Trophoblast cell (in vitro differentiated cells and primary cell): ENCODE measurements around the gene HHAT.
"Not testable (repeated sequence)": the region's sequence is repeated elsewhere in the genome, so short reads cannot be mapped to it uniquely, and the experiment has no call there.

ENCODE experiments used
- DNase-seq, 2 donors: peaks; one replicate each; pipeline ENCODE4 v3.0.0-alpha.2; 2016
- H2AFZ ChIP-seq: 2 replicates; pipeline ENCODE4 v1.6.1; 2013; ENCODE audit warnings: low read length, moderate library complexity, mild to moderate bottlenecking; ENCODE audit not compliant: insufficient read depth, poor library complexity
- H2AK5ac ChIP-seq: 2 replicates; pipeline ENCODE4 v1.6.1; 2013; ENCODE audit warnings: mild to moderate bottlenecking, low read length
- H2BK120ac ChIP-seq: 2 replicates; pipeline ENCODE4 v1.6.1; 2013; ENCODE audit warnings: low read length, mild to moderate bottlenecking, moderate library complexity; ENCODE audit not compliant: insufficient read depth, poor library complexity
- H2BK12ac ChIP-seq: 2 replicates; pipeline ENCODE4 v1.6.1; 2013; ENCODE audit warnings: mild to moderate bottlenecking, low read length, moderate library complexity
- H2BK5ac ChIP-seq: 2 replicates; pipeline ENCODE4 v1.6.1; 2013; ENCODE audit warnings: low read length, low read depth, moderate library complexity, mild to moderate bottlenecking; ENCODE audit not compliant: poor library complexity
- H3K14ac ChIP-seq: 2 replicates; pipeline ENCODE4 v1.6.1; 2013; ENCODE audit warnings: mild to moderate bottlenecking, low read length
- H3K18ac ChIP-seq: 2 replicates; pipeline ENCODE4 v1.6.1; 2013; ENCODE audit warnings: mild to moderate bottlenecking, low read length
- H3K23ac ChIP-seq: 2 replicates; pipeline ENCODE4 v1.6.1; 2013; ENCODE audit warnings: low read length
- H3K27ac ChIP-seq: 2 replicates; pipeline ENCODE4 v1.5.1; 2013; ENCODE audit warnings: low read depth, mild to moderate bottlenecking, inconsistent platforms, low read length, moderate library complexity
- H3K27me3 ChIP-seq: 2 replicates; pipeline ENCODE4 v1.6.1; 2013; ENCODE audit warnings: inconsistent platforms, mild to moderate bottlenecking, low read length, moderate library complexity; ENCODE audit not compliant: insufficient read depth
- H3K36me3 ChIP-seq, 2 experiments: 1 replicate in 1 of 2; 2 replicates in 1 of 2; pipeline ENCODE4 v1.6.1; 2013; ENCODE audit warnings: low read length in 2 of 2, mild to moderate bottlenecking in 2 of 2, moderate library complexity in 1 of 2; ENCODE audit not compliant: insufficient read depth in 2 of 2, control insufficient read depth in 1 of 2
- H3K4ac ChIP-seq: 2 replicates; pipeline ENCODE4 v1.6.1; 2013; ENCODE audit warnings: low read depth, mild to moderate bottlenecking, low read length, moderate library complexity
- H3K4me1 ChIP-seq, 2 experiments: 1 replicate in 1 of 2; 2 replicates in 1 of 2; pipeline ENCODE4 v1.6.1; 2013; ENCODE audit warnings: low read length in 2 of 2, mild to moderate bottlenecking in 2 of 2, moderate library complexity in 1 of 2; ENCODE audit not compliant: insufficient read depth in 2 of 2, control insufficient read depth in 1 of 2
- H3K4me2 ChIP-seq: 2 replicates; pipeline ENCODE4 v1.6.1; 2013; ENCODE audit warnings: inconsistent platforms, mild to moderate bottlenecking, low read length, moderate library complexity
- H3K4me3 ChIP-seq: 2 replicates; pipeline ENCODE4 v1.5.1; 2013; ENCODE audit warnings: mild to moderate bottlenecking, low read depth, low read length, inconsistent platforms
- H3K79me1 ChIP-seq: one replicate; pipeline ENCODE4 v1.6.1; 2013; ENCODE audit warnings: low read length
- H3K79me2 ChIP-seq: 2 replicates; pipeline ENCODE4 v1.6.1; 2013; ENCODE audit warnings: low read length, mild to moderate bottlenecking; ENCODE audit not compliant: control insufficient read depth, insufficient read depth, poor library complexity
- H3K9ac ChIP-seq: 2 replicates; pipeline ENCODE4 v1.6.1; 2013; ENCODE audit warnings: mild to moderate bottlenecking, low read length
- H3K9me3 ChIP-seq: 2 replicates; pipeline ENCODE4 v1.6.1; 2013; ENCODE audit warnings: low read depth, mild to moderate bottlenecking, control low read depth, inconsistent platforms, low read length; ENCODE audit not compliant: insufficient read depth
- H4K12ac ChIP-seq: 2 replicates; pipeline ENCODE4 v1.6.1; 2013; ENCODE audit warnings: low read depth, mild to moderate bottlenecking, low read length, moderate library complexity
- H4K8ac ChIP-seq: 2 replicates; pipeline ENCODE4 v1.6.1; 2013; ENCODE audit warnings: low read depth, mild to moderate bottlenecking, low read length, moderate library complexity
- H4K91ac ChIP-seq: one replicate; pipeline ENCODE4 v1.6.1; 2013; ENCODE audit warnings: low read depth, mild to moderate bottlenecking, low read length, moderate library complexity
- WGBS: extraction: QIAGEN DNeasy Blood & Tissue Kit; methylation state at CpG from one replicate; pipeline ENCODE4 v1.1.7; 2013; ENCODE audit warnings: missing lambda C conversion rate; ENCODE audit not compliant: insufficient read length, insufficient coverage; ENCODE audit errors: extremely low coverage; 5-methylcytosine and 5-hydroxymethylcytosine counted together

The HHAT gene

GRCh38 chr1:210654176-210654981, 325.7 kb downstream of the HHAT start:
- Histone ChIP-seq H3K27me3 (no peaks in the 10 kb centered on the region), H3K4me2 (no peak overlapping the region), H3K4ac (no peak overlapping the region), H3K9ac (no peak overlapping the region), H3K4me3 (no peak overlapping the region), H3K18ac (no peak overlapping the region), H2AK5ac (no peak overlapping the region), H3K79me2 (no peaks in the 10 kb centered on the region), H3K23ac (no peak overlapping the region), H2BK12ac (no peak overlapping the region), H3K14ac (no peak overlapping the region), H3K27ac (no peak overlapping the region), H2AFZ (no peak overlapping the region), H4K12ac (no peak overlapping the region), H3K36me3 (no peaks in the 10 kb centered on the region), H2BK120ac (no peak overlapping the region), H4K8ac (no peak overlapping the region), H3K79me1 (no peaks in the 10 kb centered on the region), H2BK5ac (no peak overlapping the region), H3K4me1 (no peaks in the 10 kb centered on the region), H3K9me3 (peaks cover 2% of the 10 kb centered on the region), H4K91ac (no peak overlapping the region)
- WGBS = 100% methylated on average over 1 of the region's 7 CpGs
- DNase-seq = no peak

GRCh38 chr1:210655511-210655910, 326.8 kb downstream of the HHAT start:
- H3K23ac ChIP-seq = no peak overlapping the region
- WGBS = no CpG with 5 or more reads among the region's 7 CpGs
- peak in 1 of 2 donors; percentile 38 for DNase-seq

GRCh38 chr1:210657806-210658205, 329.1 kb downstream of the HHAT start:
- Histone ChIP-seq H3K27me3 (no peaks in the 10 kb centered on the region), H2BK120ac (no peak overlapping the region), H3K18ac (no peak overlapping the region), H3K9ac (no peak overlapping the region), H3K9me3 (peaks cover 2% of the 10 kb centered on the region), H3K23ac (no peak overlapping the region), H2AFZ (no peak overlapping the region), H3K4me3 (no peak overlapping the region), H3K4me2 (no peak overlapping the region), H4K91ac (no peak overlapping the region), H3K79me1 (no peaks in the 10 kb centered on the region), H3K27ac (no peak overlapping the region), H2AK5ac (no peak overlapping the region), H3K14ac (no peak overlapping the region), H3K4ac (no peak overlapping the region), H2BK12ac (no peak overlapping the region), H3K4me1 (no peaks in the 10 kb centered on the region), H3K36me3 (no peaks in the 10 kb centered on the region), H4K12ac (no peak overlapping the region), H4K8ac (no peak overlapping the region), H3K79me2 (no peaks in the 10 kb centered on the region), H2BK5ac (no peak overlapping the region)
- DNase-seq = no peak
- no CpG with 5 or more reads among the region's 6 CpGs for WGBS

More at GRCh38 chr1:210655511-210655910, 326.8 kb downstream of the HHAT start:
- H3K9ac ChIP-seq = no peak overlapping the region
- no peak overlapping the region for H2BK12ac ChIP-seq
- no peak overlapping the region for H2AFZ ChIP-seq
- H3K18ac ChIP-seq = no peak overlapping the region
- no peaks in the 10 kb centered on the region for H3K79me1 ChIP-seq
- peaks cover 2% of the 10 kb centered on the region for H3K9me3 ChIP-seq
- no peaks in the 10 kb centered on the region for H3K4me1 ChIP-seq
- no peak overlapping the region for H3K14ac ChIP-seq
- H3K4ac ChIP-seq = no peak overlapping the region
- no peak overlapping the region for H2BK5ac ChIP-seq
- no peaks in the 10 kb centered on the region for H3K36me3 ChIP-seq
- H2BK120ac ChIP-seq = no peak overlapping the region
- H3K79me2 ChIP-seq = no peaks in the 10 kb centered on the region
- H3K27ac ChIP-seq = no peak overlapping the region
- no peak overlapping the region for H3K4me2 ChIP-seq
- no peak overlapping the region for H4K91ac ChIP-seq
- H4K12ac ChIP-seq = no peak overlapping the region
- H2AK5ac ChIP-seq = no peak overlapping the region
- H3K4me3 ChIP-seq = no peak overlapping the region
- H4K8ac ChIP-seq = no peak overlapping the region
- H3K27me3 ChIP-seq = no peaks in the 10 kb centered on the region

GRCh38 chr1:210661520-210661919, 332.8 kb downstream of the HHAT start:
- H3K27me3 ChIP-seq, H4K91ac ChIP-seq, H3K9ac ChIP-seq, H3K9me3 ChIP-seq, H3K36me3 ChIP-seq, H3K79me1 ChIP-seq, H4K8ac ChIP-seq, H3K14ac ChIP-seq, H3K4me1 ChIP-seq, H3K23ac ChIP-seq, H3K4ac ChIP-seq, H3K79me2 ChIP-seq, H2AFZ ChIP-seq, H3K4me3 ChIP-seq, H2AK5ac ChIP-seq, H2BK12ac ChIP-seq, H3K27ac ChIP-seq, H2BK120ac ChIP-seq, H2BK5ac ChIP-seq, DNase-seq, H3K18ac ChIP-seq, H4K12ac ChIP-seq, H3K4me2 ChIP-seq: not testable (repeated sequence)
- WGBS = no CpG with 5 or more reads among the region's 4 CpGs
